OCI-LY1 (cell line): ENCODE measurements around the gene HBS1L.

Source experiments
- H2AFZ ChIP-seq: fragments of 200-600 bp; sonication (generic), shearing (Covaris generic); 2 replicates; pipeline ENCODE4 v1.6.0; 2014; ENCODE audit warnings: antibody characterized with exemption, mild to moderate bottlenecking, low read length
- H3F3A ChIP-seq: fragments of 200-600 bp; sonication (generic), shearing (Covaris generic); 2 replicates; pipeline ENCODE4 v1.6.0; 2014; ENCODE audit warnings: mild to moderate bottlenecking, antibody characterized with exemption, low read length, moderate library complexity; ENCODE audit not compliant: insufficient read depth
- H3K27ac ChIP-seq: fragments of 200-600 bp; sonication (generic); 2 replicates; pipeline ENCODE4 v1.5.1; 2014; ENCODE audit warnings: low read length, mixed run types, mild to moderate bottlenecking, low read depth; ENCODE audit not compliant: poor library complexity, severe bottlenecking
- H3K27me3 ChIP-seq: fragments of 200-600 bp; sonication (generic); 2 replicates; pipeline ENCODE4 v1.6.0; 2014; ENCODE audit warnings: antibody characterized with exemption, mild to moderate bottlenecking, low read length, moderate library complexity; ENCODE audit not compliant: insufficient read depth
- H3K36me3 ChIP-seq: fragments of 200-600 bp; sonication (generic); 2 replicates; pipeline ENCODE4 v1.6.1; 2014; ENCODE audit warnings: mild to moderate bottlenecking, antibody characterized with exemption, low read length, moderate library complexity, mixed read lengths; ENCODE audit not compliant: insufficient read depth
- H3K4me1 ChIP-seq: fragments of 200-600 bp; sonication (generic); 2 replicates; pipeline ENCODE4 v1.5.1; 2014; ENCODE audit warnings: mild to moderate bottlenecking, low read length, moderate library complexity; ENCODE audit not compliant: insufficient read depth, severe bottlenecking
- H3K4me2 ChIP-seq: fragments of 200-600 bp; sonication (generic), shearing (Covaris generic); 2 replicates; pipeline ENCODE4 v1.6.1; 2014; ENCODE audit warnings: low read length
- H3K4me3 ChIP-seq: fragments of 200-600 bp; sonication (generic); 2 replicates; pipeline ENCODE4 v1.5.1; 2014; ENCODE audit warnings: low read length, low read depth, mild to moderate bottlenecking, mixed read lengths; ENCODE audit not compliant: poor library complexity, severe bottlenecking
- H3K79me2 ChIP-seq: fragments of 200-600 bp; shearing (Covaris generic); 2 replicates; pipeline ENCODE4 v1.6.1; 2016; ENCODE audit warnings: mixed run types, low read length, mixed read lengths; ENCODE audit not compliant: insufficient read depth
- H3K9ac ChIP-seq: fragments of 200-600 bp; sonication (generic), shearing (Covaris generic); 2 replicates; pipeline ENCODE4 v1.6.1; 2014; ENCODE audit warnings: mild to moderate bottlenecking, low read length, mixed read lengths
- H3K9me2 ChIP-seq: fragments of 200-600 bp; sonication (generic), shearing (Covaris generic); 2 replicates; pipeline ENCODE4 v1.6.1; 2014; ENCODE audit warnings: low read depth, mild to moderate bottlenecking, low read length, mixed read lengths
- H3K9me3 ChIP-seq: fragments of 200-600 bp; shearing (Covaris generic); 2 replicates; pipeline ENCODE4 v1.6.1; 2014; ENCODE audit warnings: low read length, mixed read lengths
- H4K20me1 ChIP-seq: fragments of 200-600 bp; sonication (generic), shearing (Covaris generic); 2 replicates; pipeline ENCODE4 v1.6.0; 2016; ENCODE audit warnings: mild to moderate bottlenecking, low read length; ENCODE audit not compliant: insufficient read depth
- EZH2 ChIP-seq: fragments of 200-600 bp; sonication (generic), shearing (Covaris generic); IDR thresholded peaks from 2 replicates; pipeline ENCODE4 v1.8.0; 2017; ENCODE audit warnings: borderline replicate concordance, mixed run types, mild to moderate bottlenecking, antibody characterized with exemption, low read length, moderate library complexity, mixed read lengths
- TF ChIP-seq, protein P1 (sequence below): fragments of 200-600 bp; sonication (generic), shearing (Covaris generic); IDR thresholded peaks from 2 replicates; pipeline ENCODE4 v1.5.1; 2017; ENCODE audit warnings: mild to moderate bottlenecking, antibody characterized with exemption, low read length, moderate library complexity, mixed read lengths

HBS1L gene

DNA sequence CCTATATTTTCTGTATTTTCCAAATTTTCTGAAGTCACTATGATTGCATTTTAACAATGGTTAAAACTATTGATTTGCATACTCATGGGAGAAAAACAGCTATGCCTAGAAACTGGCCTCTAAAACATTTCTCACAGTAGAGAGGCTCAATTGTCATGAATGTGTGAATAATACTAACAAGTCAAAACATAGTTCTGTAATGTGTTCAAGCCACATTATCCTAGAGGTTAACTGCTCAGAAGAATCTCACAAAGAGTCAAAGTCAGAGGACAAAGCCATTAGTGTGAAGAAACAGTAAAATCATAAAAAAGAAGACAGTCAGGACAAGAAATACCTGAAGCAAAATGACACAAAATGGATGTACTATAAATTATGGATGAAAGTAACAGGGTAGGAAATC, 92.2 kb downstream of the HBS1L start:
- TF ChIP-seq EZH2: no peak
- Histone ChIP-seq H3K79me2 (no peaks in the 10 kb centered on the region), H3K27ac (no peak overlapping the region), H3K9me3 (peaks cover 3% of the 10 kb centered on the region; the same call in 1 of the 2 replicates), H4K20me1 (no peaks in the 10 kb centered on the region), H3K4me2 (no peak overlapping the region), H3K9ac (no peak overlapping the region), H3K27me3 (no peaks in the 10 kb centered on the region), H3F3A (no peaks in the 10 kb centered on the region; the same call in 1 of the 2 replicates), H2AFZ (no peak overlapping the region), H3K36me3 (peaks cover 70% of the 10 kb centered on the region), H3K4me1 (no peaks in the 10 kb centered on the region), H3K9me2 (no peaks in the 10 kb centered on the region), H3K4me3 (no peak overlapping the region)

GRCh38 chr6:134961366-134961765, 93.3 kb downstream of the HBS1L start:
- no peak for TF ChIP-seq EZH2
- TF ChIP-seq, protein P1, sequence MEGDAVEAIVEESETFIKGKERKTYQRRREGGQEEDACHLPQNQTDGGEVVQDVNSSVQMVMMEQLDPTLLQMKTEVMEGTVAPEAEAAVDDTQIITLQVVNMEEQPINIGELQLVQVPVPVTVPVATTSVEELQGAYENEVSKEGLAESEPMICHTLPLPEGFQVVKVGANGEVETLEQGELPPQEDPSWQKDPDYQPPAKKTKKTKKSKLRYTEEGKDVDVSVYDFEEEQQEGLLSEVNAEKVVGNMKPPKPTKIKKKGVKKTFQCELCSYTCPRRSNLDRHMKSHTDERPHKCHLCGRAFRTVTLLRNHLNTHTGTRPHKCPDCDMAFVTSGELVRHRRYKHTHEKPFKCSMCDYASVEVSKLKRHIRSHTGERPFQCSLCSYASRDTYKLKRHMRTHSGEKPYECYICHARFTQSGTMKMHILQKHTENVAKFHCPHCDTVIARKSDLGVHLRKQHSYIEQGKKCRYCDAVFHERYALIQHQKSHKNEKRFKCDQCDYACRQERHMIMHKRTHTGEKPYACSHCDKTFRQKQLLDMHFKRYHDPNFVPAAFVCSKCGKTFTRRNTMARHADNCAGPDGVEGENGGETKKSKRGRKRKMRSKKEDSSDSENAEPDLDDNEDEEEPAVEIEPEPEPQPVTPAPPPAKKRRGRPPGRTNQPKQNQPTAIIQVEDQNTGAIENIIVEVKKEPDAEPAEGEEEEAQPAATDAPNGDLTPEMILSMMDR: no peak
- Histone ChIP-seq H3K9me2 (no peaks in the 10 kb centered on the region), H2AFZ (no peak overlapping the region), H3F3A (no peaks in the 10 kb centered on the region), H3K4me1 (no peaks in the 10 kb centered on the region), H3K36me3 (peaks cover 60% of the 10 kb centered on the region), H3K9ac (no peak overlapping the region), H3K79me2 (no peaks in the 10 kb centered on the region), H4K20me1 (no peaks in the 10 kb centered on the region), H3K27me3 (no peaks in the 10 kb centered on the region), H3K9me3 (peaks cover 3% of the 10 kb centered on the region; the same call in 1 of the 2 replicates), H3K27ac (no peak overlapping the region), H3K4me3 (no peak overlapping the region), H3K4me2 (no peak overlapping the region)

DNA sequence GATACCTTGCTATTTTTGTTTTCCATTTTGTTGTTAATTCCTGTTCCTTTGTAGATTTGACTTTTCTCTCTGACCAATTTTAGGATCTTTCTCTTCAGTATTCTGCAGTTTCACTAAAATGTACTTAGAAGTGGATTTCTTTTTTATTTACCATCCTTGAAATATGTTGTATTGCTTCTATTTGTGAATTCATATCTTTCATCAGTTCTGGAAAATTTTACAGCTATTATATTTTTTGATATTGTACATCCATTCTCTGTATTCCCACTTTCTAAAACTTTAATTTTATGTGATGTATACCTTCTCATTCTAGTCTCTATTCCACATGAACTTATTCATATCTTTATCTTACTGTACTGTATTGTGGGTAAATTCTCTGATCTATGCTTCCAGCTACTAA, 95.0 kb downstream of the HBS1L start:
- H3K9me3 ChIP-seq: peaks cover 3% of the 10 kb centered on the region; the same call in 1 of the 2 replicates
- H3K4me2 ChIP-seq: no peak overlapping the region
- H3K79me2 ChIP-seq: no peaks in the 10 kb centered on the region
- no peaks in the 10 kb centered on the region for H3F3A ChIP-seq
- H4K20me1 ChIP-seq: no peaks in the 10 kb centered on the region
- no peak for TF ChIP-seq EZH2
- TF ChIP-seq, protein P1: no peak
- no peak overlapping the region for H3K27ac ChIP-seq
- no peak overlapping the region for H3K9ac ChIP-seq
- H3K4me1 ChIP-seq: no peaks in the 10 kb centered on the region
- no peaks in the 10 kb centered on the region for H3K27me3 ChIP-seq
- no peak overlapping the region for H3K4me3 ChIP-seq
- H2AFZ ChIP-seq: no peak overlapping the region
- H3K36me3 ChIP-seq: peaks cover 44% of the 10 kb centered on the region
- no peaks in the 10 kb centered on the region for H3K9me2 ChIP-seq

GRCh38 chr6:134956676-134957075, 97.9 kb downstream of the HBS1L start:
- Histone ChIP-seq H3K27me3 (no peaks in the 10 kb centered on the region), H3K4me1 (no peaks in the 10 kb centered on the region), H3K9me3 (peaks cover 3% of the 10 kb centered on the region; the same call in 1 of the 2 replicates), H3K4me3 (no peak overlapping the region), H3K79me2 (no peaks in the 10 kb centered on the region), H3K27ac (no peak overlapping the region), H3K9ac (no peak overlapping the region), H2AFZ (no peak overlapping the region), H3K9me2 (no peaks in the 10 kb centered on the region), H3K36me3 (peaks cover 19% of the 10 kb centered on the region; the same call in 1 of the 2 replicates), H4K20me1 (no peaks in the 10 kb centered on the region), H3K4me2 (no peak overlapping the region), H3F3A (no peaks in the 10 kb centered on the region)
- TF ChIP-seq, protein P1: no peak
- TF ChIP-seq EZH2: no peak
